ENCODE data around the gene GABBR1.

GABBR1 gene

DNA sequence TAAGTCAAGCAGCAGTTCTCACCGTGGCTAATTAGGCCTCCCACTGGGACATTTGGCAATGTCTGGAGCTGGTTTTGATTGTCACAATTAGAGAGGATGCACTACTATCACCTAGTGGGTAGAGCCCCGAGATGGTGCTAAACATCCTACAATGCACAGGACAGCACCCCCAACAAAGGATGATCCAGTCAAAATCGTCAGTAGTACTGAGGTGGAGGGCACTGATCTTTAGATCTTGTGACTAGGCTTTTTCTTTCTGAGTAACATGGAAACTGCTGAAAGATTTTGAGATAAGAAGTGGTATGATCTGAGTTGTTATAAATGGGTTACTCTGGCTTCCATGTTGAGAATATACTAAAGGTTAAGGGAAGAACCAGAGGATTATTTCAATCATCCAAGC is 85.4 kb downstream of the GABBR1 start:
- DNase-seq (ENCODE audit: low read depth in 1 of 2, low spot score in 1 of 2), result no peak

DNA sequence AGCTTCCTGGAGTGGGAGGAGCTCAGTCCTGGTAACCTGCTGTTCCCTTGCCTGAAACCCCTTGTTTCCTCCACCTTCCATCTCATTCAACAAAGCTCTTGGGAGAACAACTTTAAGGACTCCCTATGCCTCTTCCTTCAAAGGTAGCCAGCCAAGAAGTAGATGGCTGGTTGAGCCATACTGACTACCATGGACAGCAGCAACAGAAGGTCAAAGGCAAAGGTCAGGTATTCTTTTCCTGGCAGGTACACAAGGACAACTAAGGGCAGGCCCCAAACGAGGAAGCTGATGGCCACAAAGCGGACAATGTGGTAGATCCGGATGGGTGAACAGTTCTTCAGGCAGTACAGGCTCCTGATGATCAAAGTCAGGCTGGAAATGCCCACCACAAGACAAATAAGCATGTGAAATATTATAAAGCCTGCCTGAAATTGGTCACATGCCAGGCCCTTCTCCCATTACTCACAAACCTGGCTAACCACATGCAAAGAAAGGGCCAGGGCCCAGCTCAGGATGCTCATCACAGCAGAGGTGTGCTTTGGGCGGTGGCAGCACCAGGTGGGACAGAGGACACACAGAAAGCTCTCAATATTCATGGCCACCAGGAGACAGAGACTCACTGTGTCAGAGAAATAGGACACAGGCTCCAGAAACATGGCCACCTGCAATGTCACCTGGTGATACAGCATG is 95.1 kb downstream of the GABBR1 start:
- DNase-seq (ENCODE audit: low read depth in 1 of 2, low spot score in 1 of 2), result peak in 1 of 2 experiments; percentile 25
- no peak for TF ChIP-seq JUND (IDR thresholded peaks at IDR 0.05; ENCODE audit: low read depth)
- in situ Hi-C loops (cut with HindIII; ENCODE audit: low pct_unique_long_range_greater_than_20kb, low sequenced_read_pairs), result no loop called here

More for the DNA sequence above, 85.4 kb downstream of the GABBR1 start:
- no peak for TF ChIP-seq JUND (IDR thresholded peaks at IDR 0.05; ENCODE audit: low read depth)
- in situ Hi-C loops (cut with HindIII; ENCODE audit: low pct_unique_long_range_greater_than_20kb, low sequenced_read_pairs), result no loop called here

DNA sequence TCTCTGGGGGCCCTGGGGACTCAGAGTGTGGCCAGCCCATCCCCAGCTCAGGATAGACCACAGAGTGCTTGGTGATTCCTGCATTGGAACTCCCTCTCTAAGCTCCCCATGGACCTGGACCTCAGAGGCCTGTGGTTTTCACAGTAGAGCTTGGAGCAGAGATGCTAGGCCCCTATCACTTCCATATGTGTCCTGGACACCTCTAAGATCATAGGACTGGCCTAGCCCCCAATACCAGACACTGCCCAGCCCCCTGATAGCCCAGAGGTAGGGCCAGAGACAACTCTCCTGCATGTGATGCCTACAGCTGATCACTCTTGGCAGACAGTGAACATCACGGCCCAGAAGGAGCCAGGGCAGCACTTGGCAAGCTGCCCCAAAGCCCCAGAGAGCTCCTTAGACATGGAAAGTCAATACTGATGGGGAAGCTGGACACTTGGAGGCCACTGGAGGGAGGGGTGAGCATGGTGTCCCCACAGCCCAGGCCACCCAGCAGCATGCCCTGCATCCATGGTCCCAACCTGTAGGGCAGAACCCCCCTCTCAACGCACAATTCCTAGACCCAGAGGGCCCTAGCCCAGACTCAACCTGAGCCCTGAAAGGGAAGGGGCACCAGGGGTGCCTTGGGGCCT is 100.5 kb downstream of the GABBR1 start:
- TF ChIP-seq JUND (IDR thresholded peaks at IDR 0.05; ENCODE audit: low read depth), result no peak
- in situ Hi-C loops (cut with HindIII; ENCODE audit: low pct_unique_long_range_greater_than_20kb, low sequenced_read_pairs), result no loop called here
- no peak for DNase-seq (ENCODE audit: low read depth in 1 of 2, low spot score in 1 of 2)

DNA sequence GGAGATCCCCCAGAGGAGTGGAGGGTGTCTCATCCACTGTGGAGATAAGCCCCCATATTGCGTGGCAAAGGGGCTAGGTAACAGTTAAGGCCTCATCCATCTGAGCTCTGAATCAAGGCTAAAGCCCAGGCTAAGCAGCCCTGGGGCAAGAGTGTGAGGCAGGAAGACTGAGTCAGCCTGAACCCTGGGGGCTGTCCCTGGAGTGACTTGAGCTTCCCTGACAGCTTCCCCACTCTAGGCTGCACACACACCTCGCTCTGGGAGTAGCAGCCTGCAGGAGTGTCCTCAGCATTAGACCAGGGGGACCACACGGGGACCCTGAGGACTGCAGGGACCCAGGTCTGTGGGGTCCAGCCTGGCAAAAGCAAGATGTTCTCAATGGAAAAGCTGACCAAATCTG is 101.3 kb downstream of the GABBR1 start:
- no peak for DNase-seq (ENCODE audit: low read depth in 1 of 2, low spot score in 1 of 2)
- TF ChIP-seq JUND (IDR thresholded peaks at IDR 0.05; ENCODE audit: low read depth), result no peak
- in situ Hi-C loops (cut with HindIII; ENCODE audit: low pct_unique_long_range_greater_than_20kb, low sequenced_read_pairs), result no loop called here

DNA sequence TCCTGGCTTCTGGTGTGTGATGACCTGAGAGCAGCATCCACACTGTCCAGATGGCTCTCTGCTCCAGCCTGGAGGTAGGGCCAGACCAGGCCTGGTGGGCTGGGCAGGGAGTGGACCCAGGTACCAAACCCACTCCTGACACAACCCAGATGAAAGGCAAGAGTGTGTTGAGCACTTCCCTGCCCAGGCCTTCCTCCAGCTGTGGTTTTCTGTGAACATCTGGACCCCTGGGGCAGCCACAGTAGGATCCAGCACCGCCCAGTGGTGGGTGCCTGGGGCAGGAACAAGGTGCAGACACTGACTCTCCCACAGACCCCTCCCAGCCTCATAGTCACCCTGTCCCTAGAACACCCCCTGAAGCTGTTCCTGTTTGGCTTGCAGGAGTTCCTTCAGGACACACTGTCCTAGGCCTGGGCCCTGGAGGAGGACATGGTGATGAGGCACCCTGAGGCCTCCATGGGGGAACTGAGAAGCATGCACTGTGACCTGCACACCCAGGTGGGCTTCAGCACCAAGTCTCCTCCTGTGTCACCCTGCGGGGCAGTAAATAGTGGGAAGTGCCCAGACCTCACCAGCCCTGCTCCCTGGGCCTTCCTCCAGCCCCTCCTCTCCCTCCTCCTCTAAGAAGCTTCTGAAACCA is 102.2 kb downstream of the GABBR1 start:
- no peak for TF ChIP-seq JUND (IDR thresholded peaks at IDR 0.05; ENCODE audit: low read depth)
- in situ Hi-C loops (cut with HindIII; ENCODE audit: low pct_unique_long_range_greater_than_20kb, low sequenced_read_pairs), result no loop called here
- DNase-seq (ENCODE audit: low read depth in 1 of 2, low spot score in 1 of 2), result no peak

DNA sequence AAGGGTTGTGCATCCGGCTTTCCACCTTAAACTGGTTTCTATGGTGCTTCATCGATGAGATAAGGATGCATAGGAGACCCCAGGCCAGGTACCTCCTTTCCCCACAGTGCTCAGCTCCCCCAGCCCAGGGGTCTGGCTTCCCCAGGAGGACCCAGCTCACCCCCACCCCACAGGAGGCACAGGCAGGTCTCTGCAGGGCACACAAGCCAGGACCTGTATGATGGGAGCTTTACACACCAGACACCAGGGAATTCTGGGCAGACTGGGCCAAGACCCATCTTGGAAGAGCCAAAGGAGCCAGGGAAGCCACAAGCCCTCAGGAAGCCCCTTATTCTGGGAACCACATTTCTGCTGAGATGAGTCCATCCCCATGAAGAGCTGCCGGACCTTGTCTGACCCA is 103.0 kb downstream of the GABBR1 start:
- no peak for TF ChIP-seq JUND (IDR thresholded peaks at IDR 0.05; ENCODE audit: low read depth)
- in situ Hi-C loops (cut with HindIII; ENCODE audit: low pct_unique_long_range_greater_than_20kb, low sequenced_read_pairs), result no loop called here
- DNase-seq (ENCODE audit: low read depth in 1 of 2, low spot score in 1 of 2), result no peak

DNA sequence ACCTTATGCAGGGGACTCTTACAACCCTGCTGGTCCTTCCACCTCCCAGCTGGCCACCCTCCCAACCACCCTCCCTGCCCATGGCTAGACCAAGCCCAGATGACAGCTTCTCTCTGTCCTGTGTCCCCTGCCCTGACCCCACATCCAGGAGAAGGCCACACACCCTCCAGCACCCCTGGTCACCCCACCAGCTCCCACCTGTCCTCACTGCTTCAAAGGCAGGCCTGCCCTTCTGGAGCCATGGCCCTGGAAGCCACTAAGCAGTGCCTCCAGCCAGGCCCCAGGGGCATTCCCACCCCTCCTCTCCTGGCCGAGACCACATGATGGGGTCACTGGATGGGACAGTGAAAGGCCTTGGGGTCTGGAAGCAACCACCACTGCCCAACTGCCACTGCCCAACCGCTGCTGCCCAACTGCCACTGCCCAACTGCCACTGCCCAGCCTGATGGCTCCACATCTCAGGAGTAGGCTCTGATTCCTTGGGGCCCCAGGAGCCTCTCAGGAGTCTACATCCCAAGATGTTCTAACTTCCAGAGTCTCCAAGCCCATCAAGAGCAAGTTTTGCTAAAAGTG is 103.9 kb downstream of the GABBR1 start:
- no peak for DNase-seq (ENCODE audit: low read depth in 1 of 2, low spot score in 1 of 2)
- TF ChIP-seq JUND (IDR thresholded peaks at IDR 0.05; ENCODE audit: low read depth), result no peak
- in situ Hi-C loops (cut with HindIII; ENCODE audit: low pct_unique_long_range_greater_than_20kb, low sequenced_read_pairs), result no loop called here

DNA sequence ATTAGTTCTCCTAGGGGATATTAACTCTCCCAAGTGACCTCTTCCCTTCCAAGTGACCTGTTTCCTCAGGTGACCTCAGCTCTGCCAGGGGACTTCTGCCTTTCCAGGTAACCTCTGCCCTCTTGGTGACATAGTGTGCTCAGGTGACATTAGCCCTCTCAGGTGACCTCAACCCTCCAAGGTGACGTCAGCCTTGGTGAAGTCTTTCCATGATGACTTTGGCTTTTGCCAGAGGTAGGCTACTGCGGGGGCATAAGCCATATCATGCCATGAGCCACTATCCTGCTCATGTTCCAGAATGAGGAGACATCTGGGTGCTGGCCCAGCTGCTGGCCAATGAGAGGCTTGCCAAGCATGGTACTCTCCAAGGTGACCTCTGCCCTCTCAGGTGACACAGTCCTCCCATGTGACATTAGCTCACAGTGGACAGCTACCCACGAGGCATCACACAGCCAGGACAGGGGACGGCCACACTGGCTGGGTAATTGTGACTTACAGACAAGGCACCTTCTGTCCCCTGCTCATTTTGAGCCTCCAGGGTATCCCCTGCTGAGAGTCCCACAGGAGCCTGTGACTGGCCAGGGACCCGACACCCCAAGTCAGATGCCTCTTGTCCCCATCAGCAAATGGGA is 104.6 kb downstream of the GABBR1 start:
- no peak for TF ChIP-seq JUND (IDR thresholded peaks at IDR 0.05; ENCODE audit: low read depth)
- no peak for DNase-seq (ENCODE audit: low read depth in 1 of 2, low spot score in 1 of 2)
- in situ Hi-C loops (cut with HindIII; ENCODE audit: low pct_unique_long_range_greater_than_20kb, low sequenced_read_pairs), result no loop called here

DNA sequence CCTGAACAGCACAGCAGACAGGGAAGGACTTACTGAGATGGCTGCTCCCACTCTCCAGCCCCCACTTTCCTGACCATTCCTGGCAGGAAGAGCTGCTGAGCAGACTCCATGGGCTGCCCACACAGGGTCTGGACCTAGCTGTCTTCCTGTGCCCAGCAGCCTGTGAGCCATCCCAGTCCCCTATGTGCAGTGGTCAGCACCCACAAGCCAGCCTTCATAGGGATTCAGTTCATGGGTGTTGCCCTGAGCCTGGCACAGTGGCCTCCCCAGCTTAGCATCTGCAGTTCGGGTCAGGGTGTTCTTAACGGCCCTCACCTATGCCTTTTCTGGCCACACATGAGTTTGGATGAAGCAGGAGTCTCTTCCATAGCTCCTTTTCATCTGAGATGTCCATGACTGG is 105.4 kb downstream of the GABBR1 start:
- in situ Hi-C loops (cut with HindIII; ENCODE audit: low pct_unique_long_range_greater_than_20kb, low sequenced_read_pairs), result no loop called here
- DNase-seq (ENCODE audit: low read depth in 1 of 2, low spot score in 1 of 2), result no peak
- no peak for TF ChIP-seq JUND (IDR thresholded peaks at IDR 0.05; ENCODE audit: low read depth)

DNA sequence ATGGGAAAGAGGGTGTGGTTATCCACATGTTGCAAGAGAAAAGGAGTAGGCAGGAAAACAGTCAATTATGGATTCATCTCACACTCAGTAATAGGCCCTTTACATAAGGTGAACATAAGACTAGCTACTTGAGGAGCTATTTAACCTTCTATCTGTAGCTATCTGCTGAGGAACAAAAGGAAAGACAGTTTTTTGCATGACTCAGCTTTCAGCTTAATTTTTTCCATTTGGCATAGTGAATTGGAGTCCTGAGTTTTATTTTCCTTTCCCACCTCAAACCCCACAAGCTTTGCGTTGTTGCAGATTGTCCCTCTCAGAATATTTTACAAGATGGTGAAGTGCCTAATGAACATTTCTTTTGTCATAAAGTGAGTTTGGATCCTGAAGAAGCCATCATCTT is 105.9 kb downstream of the GABBR1 start:
- DNase-seq (ENCODE audit: low read depth in 1 of 2, low spot score in 1 of 2), result no peak
- no peak for TF ChIP-seq JUND (IDR thresholded peaks at IDR 0.05; ENCODE audit: low read depth)
- in situ Hi-C loops (cut with HindIII; ENCODE audit: low pct_unique_long_range_greater_than_20kb, low sequenced_read_pairs), result no loop called here

DNA sequence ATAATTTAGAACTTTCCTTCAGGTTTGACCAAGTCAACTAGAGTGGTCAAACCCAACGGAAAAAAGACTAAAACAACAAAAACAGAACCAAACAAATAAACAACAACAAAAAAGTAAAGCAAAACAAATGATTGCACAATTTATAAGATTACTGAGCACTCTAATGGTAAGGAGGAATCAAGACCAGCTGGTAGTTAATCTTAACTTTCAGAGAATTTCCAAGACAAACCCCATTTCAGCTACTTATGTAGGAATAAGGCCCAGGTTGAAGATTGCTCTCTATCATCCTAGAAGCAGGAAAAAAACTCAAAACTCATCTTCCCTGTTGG is 107.7 kb downstream of the GABBR1 start:
- no peak for TF ChIP-seq JUND (IDR thresholded peaks at IDR 0.05; ENCODE audit: low read depth)
- in situ Hi-C loops (cut with HindIII; ENCODE audit: low pct_unique_long_range_greater_than_20kb, low sequenced_read_pairs), result no loop called here
- DNase-seq (ENCODE audit: low read depth in 1 of 2, low spot score in 1 of 2), result no peak

DNA sequence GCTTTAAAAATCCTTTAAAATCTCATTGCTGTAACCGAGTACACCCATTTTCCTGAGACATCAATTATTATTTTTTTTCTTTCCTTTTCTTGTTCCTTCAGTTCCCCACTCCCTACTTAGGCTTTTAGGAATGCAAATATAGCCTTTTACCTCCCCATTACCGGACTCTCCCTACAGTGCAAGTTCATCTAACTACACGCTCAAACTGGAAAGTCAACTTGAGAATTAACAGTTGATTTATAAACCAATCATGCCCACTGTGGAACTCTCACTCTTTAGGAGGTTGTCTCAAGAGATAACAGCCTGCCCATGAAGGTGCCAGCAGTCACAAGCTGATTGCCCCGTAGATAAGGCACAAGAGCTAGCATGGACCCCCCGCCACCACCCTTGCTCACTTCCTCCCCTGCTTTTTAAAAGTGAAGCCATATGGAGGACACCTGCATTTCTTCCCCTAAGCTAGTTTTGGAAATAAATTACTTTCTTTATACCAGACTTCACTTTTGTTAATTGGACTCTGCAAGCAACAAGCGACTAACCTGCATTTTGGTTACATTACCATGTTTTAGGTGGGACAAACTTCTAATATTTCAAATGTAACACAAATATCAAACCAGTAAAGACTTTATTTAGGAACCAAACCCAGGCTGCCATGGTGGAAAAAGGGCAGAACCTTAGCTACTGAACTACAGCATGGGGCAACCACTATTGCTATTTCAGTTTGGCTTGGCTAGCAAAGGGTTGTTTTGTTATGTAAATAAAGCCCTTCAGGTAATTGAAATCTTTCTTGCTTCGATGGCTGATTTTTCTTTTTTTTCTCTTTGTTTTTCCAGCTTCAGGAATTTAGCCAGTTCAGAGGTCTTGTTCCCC is 108.3 kb downstream of the GABBR1 start:
- TF ChIP-seq JUND (IDR thresholded peaks at IDR 0.05; ENCODE audit: low read depth), result no peak
- in situ Hi-C loops (cut with HindIII; ENCODE audit: low pct_unique_long_range_greater_than_20kb, low sequenced_read_pairs), result no loop called here
- DNase-seq (ENCODE audit: low read depth in 1 of 2, low spot score in 1 of 2), result no peak

Measured in T47D (cell line).